Measurements from ENCODE around the gene ACSS1. TPM values are rescaled to one million over a fixed set of nuclear protein-coding genes. Genes with fewer than 3 reads are reported as not detected.
A peak's percentile ranks its signal among the peaks of the same experiment; 100 is the strongest.

ACSS1 gene
- total and polyA plus RNA-seq, 5 donors from 2014 or later = 38.7 to 47.3 (median 40.1) TPM

- Mint-ChIP-seq H3K36me3 (peaks cover 30% of the 10 kb centered on the region), H3K9me3 (no peaks in the 10 kb centered on the region), H3K27me3 (no peaks in the 10 kb centered on the region), H3K4me3 (peak overlapping the region in 1 of 4 donors; percentile 61), H3K4me1 (peaks cover 4 to 13% (median 11%) of the 10 kb centered on the region in 4 donors), H3K27ac (peak overlapping the region in 2 of 3 donors; percentile 79 to 88)
- DNase-seq (no peak), ATAC-seq (ENCODE audit: low read depth in 2 of 2) (no peak)
- H3K4me1 ChIP-seq (ENCODE audit: control insufficient read depth, insufficient read depth, low read length, poor library complexity, severe bottlenecking) = no peaks in the 10 kb centered on the region
- no peak overlapping the region for H3K4me3 ChIP-seq (ENCODE audit: low read depth, low read length)
- H3K9me3 ChIP-seq (ENCODE audit: control insufficient read depth in 2 of 2, low read length in 2 of 2) = no peaks in the 10 kb centered on the region
- H3K27me3 ChIP-seq (ENCODE audit: control insufficient read depth, insufficient read depth, low read length) = no peaks in the 10 kb centered on the region
- peak overlapping the region; percentile 69 for H3K27ac ChIP-seq (ENCODE audit: insufficient read depth, low read length, poor library complexity, severe bottlenecking)
- H3K36me3 ChIP-seq (ENCODE audit: control insufficient read depth, insufficient read depth, low read length) = peaks cover 67% of the 10 kb centered on the region
These were observed 97.6 kb downstream of the ACSS1 start for GRCh38 chr20:24960302-24960801.

- H3K4me3 Mint-ChIP-seq = no peak overlapping the region
- peaks cover 62% of the 10 kb centered on the region for H3K36me3 ChIP-seq (ENCODE audit: control insufficient read depth, insufficient read depth, low read length)
- DNase-seq = no peak
These were observed 98.2 kb downstream of the ACSS1 start for GRCh38 chr20:24959591-24960301.

GRCh38 chr20:24958506-24959385, 99.2 kb downstream of the ACSS1 start:
- peaks cover 20% of the 10 kb centered on the region for H3K36me3 Mint-ChIP-seq

More at GRCh38 chr20:24959591-24960301, 98.2 kb downstream of the ACSS1 start:
- Histone ChIP-seq H3K4me3 (ENCODE audit: low read depth, low read length) (no peak overlapping the region), H3K9me3 (ENCODE audit: control insufficient read depth in 2 of 2, low read length in 2 of 2) (no peaks in the 10 kb centered on the region), H3K4me1 (ENCODE audit: control insufficient read depth, insufficient read depth, low read length, poor library complexity, severe bottlenecking) (peaks cover 5% of the 10 kb centered on the region), H3K27me3 (ENCODE audit: control insufficient read depth, insufficient read depth, low read length) (no peaks in the 10 kb centered on the region), H3K27ac (ENCODE audit: insufficient read depth, low read length, poor library complexity, severe bottlenecking) (peak overlapping the region; percentile 69)
- Mint-ChIP-seq H3K27me3 (no peaks in the 10 kb centered on the region), H3K4me1 (peaks cover 7 to 18% (median 14%) of the 10 kb centered on the region in 4 donors), H3K27ac (peak overlapping the region in 2 of 3 donors; percentile 54 to 67), H3K36me3 (peaks cover 25% of the 10 kb centered on the region), H3K9me3 (no peaks in the 10 kb centered on the region)
- no peak for ATAC-seq (ENCODE audit: low read depth in 2 of 2)

GRCh38 chr20:24957326-24958016, 100.5 kb downstream of the ACSS1 start:
- H3K9me3 Mint-ChIP-seq = no peaks in the 10 kb centered on the region
- no peak for ATAC-seq (ENCODE audit: low read depth in 2 of 2)
- H3K4me3 Mint-ChIP-seq = no peak overlapping the region
- H3K27me3 Mint-ChIP-seq = no peaks in the 10 kb centered on the region
- Histone ChIP-seq H3K27me3 (ENCODE audit: control insufficient read depth, insufficient read depth, low read length) (no peaks in the 10 kb centered on the region), H3K4me1 (ENCODE audit: control insufficient read depth, insufficient read depth, low read length, poor library complexity, severe bottlenecking) (peaks cover 18% of the 10 kb centered on the region), H3K4me3 (ENCODE audit: low read depth, low read length) (no peak overlapping the region), H3K9me3 (ENCODE audit: control insufficient read depth in 2 of 2, low read length in 2 of 2) (no peaks in the 10 kb centered on the region), H3K36me3 (ENCODE audit: control insufficient read depth, insufficient read depth, low read length) (peaks cover 45% of the 10 kb centered on the region), H3K27ac (ENCODE audit: insufficient read depth, low read length, poor library complexity, severe bottlenecking) (no peak overlapping the region)
- DNase-seq = no peak
- H3K27ac Mint-ChIP-seq = peak overlapping the region in 1 of 3 donors; percentile 67
- H3K4me1 Mint-ChIP-seq = peaks cover 7 to 32% (median 19%) of the 10 kb centered on the region in 4 donors
- H3K36me3 Mint-ChIP-seq = peaks cover 10% of the 10 kb centered on the region

More at GRCh38 chr20:24958506-24959385, 99.2 kb downstream of the ACSS1 start:
- no peaks in the 10 kb centered on the region for H3K9me3 ChIP-seq (ENCODE audit: control insufficient read depth in 2 of 2, low read length in 2 of 2)
- no peak overlapping the region for H3K4me3 ChIP-seq (ENCODE audit: low read depth, low read length)
- no peaks in the 10 kb centered on the region for H3K27me3 ChIP-seq (ENCODE audit: control insufficient read depth, insufficient read depth, low read length)
- ATAC-seq (ENCODE audit: low read depth in 2 of 2) = no peak
- H3K9me3 Mint-ChIP-seq = no peaks in the 10 kb centered on the region
- no peak overlapping the region for H3K27ac ChIP-seq (ENCODE audit: insufficient read depth, low read length, poor library complexity, severe bottlenecking)
- H3K4me1 ChIP-seq (ENCODE audit: control insufficient read depth, insufficient read depth, low read length, poor library complexity, severe bottlenecking) = peaks cover 14% of the 10 kb centered on the region
- peak overlapping the region in 1 of 4 donors; percentile 61 for H3K4me3 Mint-ChIP-seq
- H3K27ac Mint-ChIP-seq = peak overlapping the region in 1 of 3 donors; percentile 54
- no peak for DNase-seq
- peaks cover 7 to 28% (median 16%) of the 10 kb centered on the region in 4 donors for H3K4me1 Mint-ChIP-seq
- no peaks in the 10 kb centered on the region for H3K27me3 Mint-ChIP-seq
- peaks cover 53% of the 10 kb centered on the region for H3K36me3 ChIP-seq (ENCODE audit: control insufficient read depth, insufficient read depth, low read length)

Other genes starting within 250 kb of the ACSS1 start
- 30.7 TPM for gene CST7, start 108.9 kb downstream of the ACSS1 start, total RNA-seq
- 100 to 1,000 TPM in 3 of 4 donors, 10 to 100 TPM in 1; 56.7 to 208 (median 161) TPM for gene CST7, start 108.9 kb downstream of the ACSS1 start, polyA plus RNA-seq
- gene APMAP, start 65.4 kb downstream of the ACSS1 start, total RNA-seq = 28.2 TPM
- 10 to 100 TPM; 68.4 to 83.2 (median 72.4) TPM for gene APMAP, start 65.4 kb downstream of the ACSS1 start, polyA plus RNA-seq
- gene VSX1, start 24.0 kb upstream of the ACSS1 start, total RNA-seq = not detected
- gene VSX1, start 24.0 kb upstream of the ACSS1 start, polyA plus RNA-seq = not detected
- 68.0 TPM for gene ENTPD6, start 137.6 kb upstream of the ACSS1 start, total RNA-seq
- 10 to 100 TPM; 27.2 to 36.5 (median 30.6) TPM for gene ENTPD6, start 137.6 kb upstream of the ACSS1 start, polyA plus RNA-seq
- gene PYGB, start 189.9 kb upstream of the ACSS1 start, total RNA-seq = 37.2 TPM
- gene PYGB, start 189.9 kb upstream of the ACSS1 start, polyA plus RNA-seq = 10 to 100 TPM; 45.3 to 64.6 (median 52.4) TPM